Measurements from ENCODE around the gene TMTC2. TPM values are rescaled to one million over a fixed set of nuclear protein-coding genes. Genes with fewer than 3 reads are reported as not detected.

Gene TMTC2
- total RNA-seq, 6 experiments from 2014 or later, result 0.75 to 3.2 (median 1.1) TPM

DNA sequence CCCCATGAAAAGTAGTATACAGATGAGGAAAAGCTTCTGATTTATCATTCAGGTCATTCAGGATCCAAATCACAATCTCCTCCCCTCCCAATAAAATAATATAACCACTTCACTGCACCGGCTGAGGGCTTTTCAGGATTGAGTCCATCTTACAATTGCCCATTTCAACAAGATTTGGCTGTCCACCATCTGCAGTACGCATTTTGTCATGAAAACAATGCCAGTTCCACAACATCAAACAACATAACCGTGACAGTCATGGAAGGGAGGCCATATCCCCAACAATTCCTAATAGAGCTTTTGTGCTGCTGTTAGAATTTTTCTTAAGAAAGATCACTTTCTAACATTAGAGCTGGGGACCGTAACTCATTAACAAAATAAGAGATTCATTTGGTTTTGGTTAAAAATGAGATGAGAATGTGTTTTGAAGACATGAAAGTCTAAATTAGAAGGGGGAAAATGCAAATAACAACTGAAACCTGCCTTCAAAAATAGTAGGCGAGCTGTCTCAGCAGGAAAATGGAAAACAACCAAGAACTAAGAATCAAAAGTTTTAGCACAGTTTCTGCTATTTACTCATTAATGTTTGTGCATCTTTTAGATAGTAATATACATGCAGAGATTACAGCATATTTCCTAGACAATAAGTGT, 38.3 kb upstream of the TMTC2 start:
- Mint-ChIP-seq H3K36me3 (ENCODE audit: low read depth) (no peaks in the 10 kb centered on the region), H3K27ac (no peak overlapping the region), H3K4me3 (no peak overlapping the region), H3K9me3 (peaks cover 11% of the 10 kb centered on the region; the same call in 1 of the 2 replicates), H3K27me3 (ENCODE audit: insufficient read depth) (no peaks in the 10 kb centered on the region), H3K4me1 (ENCODE audit: low read depth) (no peaks in the 10 kb centered on the region)
- no peak for DNase-seq
- TF ChIP-seq, protein P1, sequence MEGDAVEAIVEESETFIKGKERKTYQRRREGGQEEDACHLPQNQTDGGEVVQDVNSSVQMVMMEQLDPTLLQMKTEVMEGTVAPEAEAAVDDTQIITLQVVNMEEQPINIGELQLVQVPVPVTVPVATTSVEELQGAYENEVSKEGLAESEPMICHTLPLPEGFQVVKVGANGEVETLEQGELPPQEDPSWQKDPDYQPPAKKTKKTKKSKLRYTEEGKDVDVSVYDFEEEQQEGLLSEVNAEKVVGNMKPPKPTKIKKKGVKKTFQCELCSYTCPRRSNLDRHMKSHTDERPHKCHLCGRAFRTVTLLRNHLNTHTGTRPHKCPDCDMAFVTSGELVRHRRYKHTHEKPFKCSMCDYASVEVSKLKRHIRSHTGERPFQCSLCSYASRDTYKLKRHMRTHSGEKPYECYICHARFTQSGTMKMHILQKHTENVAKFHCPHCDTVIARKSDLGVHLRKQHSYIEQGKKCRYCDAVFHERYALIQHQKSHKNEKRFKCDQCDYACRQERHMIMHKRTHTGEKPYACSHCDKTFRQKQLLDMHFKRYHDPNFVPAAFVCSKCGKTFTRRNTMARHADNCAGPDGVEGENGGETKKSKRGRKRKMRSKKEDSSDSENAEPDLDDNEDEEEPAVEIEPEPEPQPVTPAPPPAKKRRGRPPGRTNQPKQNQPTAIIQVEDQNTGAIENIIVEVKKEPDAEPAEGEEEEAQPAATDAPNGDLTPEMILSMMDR (IDR thresholded peaks at IDR 0.05), result no peak

DNA sequence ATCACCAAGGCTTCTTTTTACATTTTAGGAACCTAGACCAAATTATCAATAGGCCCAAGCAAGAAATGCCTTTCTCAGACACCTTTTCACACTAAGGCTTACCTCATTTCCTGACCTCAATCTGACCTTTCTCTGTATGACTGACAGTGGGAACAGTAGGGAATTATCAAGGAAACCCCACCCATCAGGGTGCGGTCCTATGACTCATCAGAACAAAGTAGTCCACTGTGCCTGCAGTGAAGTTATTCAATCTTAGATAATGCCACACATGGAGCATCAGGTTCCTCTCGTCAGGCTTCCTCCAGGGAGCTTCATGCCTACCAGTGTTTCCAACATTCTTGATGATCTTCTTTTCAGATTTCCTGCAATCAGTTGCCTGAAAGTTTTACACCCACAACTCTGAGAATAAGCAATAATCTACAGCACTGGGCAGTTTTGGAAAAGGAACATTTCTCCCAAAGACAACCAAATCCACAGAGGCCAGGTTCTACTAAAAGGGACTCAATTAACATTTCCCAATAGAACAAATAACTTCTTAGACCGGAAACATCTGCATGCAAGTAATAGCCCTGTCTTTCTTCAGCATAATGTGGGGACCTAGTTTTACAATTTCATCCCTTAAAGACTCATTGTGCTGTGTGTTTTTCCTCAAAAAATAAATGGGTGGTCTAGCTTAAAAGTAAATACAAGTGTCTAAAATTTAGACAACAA, 35.9 kb upstream of the TMTC2 start:
- no peak for DNase-seq
- no peaks in the 10 kb centered on the region for H3K27me3 Mint-ChIP-seq (ENCODE audit: insufficient read depth)
- H3K4me1 Mint-ChIP-seq (ENCODE audit: low read depth), result no peaks in the 10 kb centered on the region
- H3K36me3 Mint-ChIP-seq (ENCODE audit: low read depth), result no peaks in the 10 kb centered on the region
- TF ChIP-seq, protein P1 (IDR thresholded peaks at IDR 0.05), result no peak
- H3K4me3 Mint-ChIP-seq, result no peak overlapping the region
- H3K9me3 Mint-ChIP-seq, result peaks cover 16% of the 10 kb centered on the region
- no peak overlapping the region for H3K27ac Mint-ChIP-seq

DNA sequence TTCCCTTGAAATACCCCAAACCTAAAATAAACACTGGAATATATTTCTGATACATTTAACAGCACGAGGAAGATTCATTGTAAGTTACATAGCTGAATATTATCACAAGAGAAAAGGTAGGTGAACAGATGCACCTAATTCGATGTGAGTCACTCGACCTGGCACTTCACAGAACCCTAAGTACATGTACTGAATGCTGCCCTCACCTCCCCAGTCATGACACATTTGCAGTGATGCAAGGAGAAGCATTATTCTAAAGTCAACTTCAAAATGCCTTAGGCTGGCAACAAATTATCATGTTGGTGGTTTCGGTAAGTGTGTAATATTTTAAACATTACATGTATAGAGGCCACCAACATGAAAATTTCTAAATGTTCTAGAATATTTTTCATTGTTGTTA, 35.2 kb upstream of the TMTC2 start:
- Mint-ChIP-seq H3K9me3 (peaks cover 16% of the 10 kb centered on the region), H3K27ac (no peak overlapping the region), H3K27me3 (ENCODE audit: insufficient read depth) (no peaks in the 10 kb centered on the region), H3K4me1 (ENCODE audit: low read depth) (no peaks in the 10 kb centered on the region), H3K36me3 (ENCODE audit: low read depth) (no peaks in the 10 kb centered on the region), H3K4me3 (no peak overlapping the region)
- TF ChIP-seq, protein P1 (IDR thresholded peaks at IDR 0.05), result no peak
- DNase-seq, result no peak

DNA sequence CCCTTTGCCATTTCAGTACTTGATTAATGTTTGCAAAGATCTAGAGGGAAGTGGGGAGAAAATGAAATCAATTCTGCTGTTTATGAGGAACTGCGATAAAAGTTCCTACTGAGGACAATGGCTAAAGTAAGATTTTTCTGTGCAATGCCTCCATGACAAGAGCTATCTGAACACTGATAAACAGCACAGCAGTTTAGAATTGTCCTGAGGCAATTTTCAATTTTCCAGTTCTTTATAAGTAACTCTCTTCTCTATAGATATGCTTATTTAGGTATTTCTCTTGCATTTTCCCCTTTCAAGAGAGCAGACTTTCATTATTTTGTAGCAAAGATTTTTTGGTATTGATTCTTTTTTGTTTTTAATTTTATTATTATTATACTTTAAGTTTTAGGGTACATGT, 34.6 kb upstream of the TMTC2 start:
- peaks cover 18% of the 10 kb centered on the region for H3K9me3 Mint-ChIP-seq
- H3K36me3 Mint-ChIP-seq (ENCODE audit: low read depth), result no peaks in the 10 kb centered on the region
- DNase-seq, result no peak
- no peak overlapping the region for H3K4me3 Mint-ChIP-seq
- H3K27ac Mint-ChIP-seq, result no peak overlapping the region
- TF ChIP-seq, protein P1 (IDR thresholded peaks at IDR 0.05), result no peak
- no peaks in the 10 kb centered on the region for H3K4me1 Mint-ChIP-seq (ENCODE audit: low read depth)
- H3K27me3 Mint-ChIP-seq (ENCODE audit: insufficient read depth), result no peaks in the 10 kb centered on the region

DNA sequence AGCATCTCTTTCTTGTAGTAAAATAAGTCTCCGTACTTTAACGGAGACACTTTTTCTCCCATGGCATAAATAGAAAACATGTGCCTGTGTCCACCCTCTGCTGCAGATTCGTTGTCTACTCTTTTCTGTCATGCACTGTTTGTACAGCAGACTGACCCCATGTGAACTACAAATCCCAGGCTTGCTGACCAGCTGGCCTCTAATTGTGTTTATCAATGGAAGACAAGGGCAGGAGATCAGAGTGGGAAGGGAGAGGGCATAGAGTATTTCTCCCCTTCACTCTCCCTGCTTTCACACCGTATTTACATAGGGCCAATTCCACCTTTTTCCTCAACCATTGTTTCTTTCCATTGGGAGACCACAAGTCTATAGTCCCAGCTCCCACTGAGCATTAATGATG, 31.0 kb upstream of the TMTC2 start:
- no peak overlapping the region for H3K27ac Mint-ChIP-seq
- TF ChIP-seq, protein P1 (IDR thresholded peaks at IDR 0.05), result no peak

More for the DNA sequence above, 31.0 kb upstream of the TMTC2 start:
- H3K4me3 Mint-ChIP-seq, result no peak overlapping the region
- H3K4me1 Mint-ChIP-seq (ENCODE audit: low read depth), result no peaks in the 10 kb centered on the region
- H3K36me3 Mint-ChIP-seq (ENCODE audit: low read depth), result no peaks in the 10 kb centered on the region
- no peaks in the 10 kb centered on the region; the same call in 1 of the 2 replicates for H3K27me3 Mint-ChIP-seq (ENCODE audit: insufficient read depth)
- DNase-seq, result no peak
- H3K9me3 Mint-ChIP-seq, result peaks cover 42% of the 10 kb centered on the region
